ENCODE data around the gene EP400.

DNA sequence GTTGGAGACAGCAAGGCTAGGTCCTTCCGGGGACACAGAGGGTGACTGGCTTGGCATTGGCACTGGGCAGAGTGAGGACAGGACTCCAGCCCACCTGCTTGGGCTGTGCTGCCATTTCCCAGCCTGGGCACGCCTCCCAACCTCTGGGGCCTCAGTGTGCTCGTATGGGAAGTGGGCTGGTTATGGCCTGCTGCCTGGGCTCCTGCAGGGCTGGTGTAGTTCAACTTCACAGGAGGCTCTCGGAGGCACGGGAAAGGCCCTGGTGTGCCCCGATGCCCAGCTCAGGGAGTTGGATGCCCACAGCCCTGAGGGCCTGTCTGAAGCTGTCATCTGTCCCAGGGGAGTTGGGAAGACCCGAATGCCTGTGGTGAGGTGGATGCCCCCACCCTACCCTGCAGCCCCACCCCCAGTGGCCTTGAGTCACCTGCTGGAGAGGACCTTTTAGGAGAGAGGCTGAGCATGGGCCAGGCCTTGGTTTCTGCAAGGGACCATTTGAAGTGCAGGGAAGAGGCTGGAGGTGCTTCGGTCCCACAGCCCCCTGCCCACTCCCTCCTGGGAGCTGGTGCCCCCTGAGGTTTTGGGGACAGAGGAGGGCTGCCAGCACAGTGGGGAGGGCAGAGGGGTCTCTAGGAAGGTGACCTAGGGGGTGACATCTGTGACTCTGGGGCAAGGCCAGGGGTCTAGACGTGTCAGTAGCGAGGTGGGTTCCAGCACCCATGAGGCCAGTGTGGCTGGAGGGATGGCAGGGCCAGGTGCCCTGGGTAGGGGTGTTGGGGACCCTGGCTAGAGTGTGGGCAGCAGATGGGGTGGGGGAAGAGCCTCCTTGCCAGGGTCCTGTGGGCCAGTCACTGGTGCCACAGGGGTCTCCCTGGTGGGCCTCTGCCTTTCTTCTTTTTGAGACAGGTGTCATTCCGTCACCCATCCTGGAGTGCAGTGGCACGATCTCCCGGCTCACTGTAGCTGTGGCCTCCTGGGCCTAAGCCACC, 46.2 kb upstream of the EP400 start:
- TF ChIP-seq, protein P1, sequence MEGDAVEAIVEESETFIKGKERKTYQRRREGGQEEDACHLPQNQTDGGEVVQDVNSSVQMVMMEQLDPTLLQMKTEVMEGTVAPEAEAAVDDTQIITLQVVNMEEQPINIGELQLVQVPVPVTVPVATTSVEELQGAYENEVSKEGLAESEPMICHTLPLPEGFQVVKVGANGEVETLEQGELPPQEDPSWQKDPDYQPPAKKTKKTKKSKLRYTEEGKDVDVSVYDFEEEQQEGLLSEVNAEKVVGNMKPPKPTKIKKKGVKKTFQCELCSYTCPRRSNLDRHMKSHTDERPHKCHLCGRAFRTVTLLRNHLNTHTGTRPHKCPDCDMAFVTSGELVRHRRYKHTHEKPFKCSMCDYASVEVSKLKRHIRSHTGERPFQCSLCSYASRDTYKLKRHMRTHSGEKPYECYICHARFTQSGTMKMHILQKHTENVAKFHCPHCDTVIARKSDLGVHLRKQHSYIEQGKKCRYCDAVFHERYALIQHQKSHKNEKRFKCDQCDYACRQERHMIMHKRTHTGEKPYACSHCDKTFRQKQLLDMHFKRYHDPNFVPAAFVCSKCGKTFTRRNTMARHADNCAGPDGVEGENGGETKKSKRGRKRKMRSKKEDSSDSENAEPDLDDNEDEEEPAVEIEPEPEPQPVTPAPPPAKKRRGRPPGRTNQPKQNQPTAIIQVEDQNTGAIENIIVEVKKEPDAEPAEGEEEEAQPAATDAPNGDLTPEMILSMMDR (IDR thresholded peaks at IDR 0.05; ENCODE audit: low read depth, low read length) = no peak
- TF ChIP-seq MYC (IDR thresholded peaks at IDR 0.05; ENCODE audit: low read depth, low read length) = no peak

Measured in NB4 (cell line).